HG03066 (cell line): ENCODE results near the gene RCHY1.
"Not testable (repeated sequence)": the region's sequence is repeated elsewhere in the genome, so short reads cannot be mapped to it uniquely, and the experiment has no call there.

Experiments used
- ATAC-seq: cut with Tn5 transposase; IDR thresholded peaks from one replicate; pipeline ENCODE4 v1.9.1; 2021; ENCODE audit warnings: low read depth; ENCODE audit not compliant: unreplicated experiment

The RCHY1 gene

DNA sequence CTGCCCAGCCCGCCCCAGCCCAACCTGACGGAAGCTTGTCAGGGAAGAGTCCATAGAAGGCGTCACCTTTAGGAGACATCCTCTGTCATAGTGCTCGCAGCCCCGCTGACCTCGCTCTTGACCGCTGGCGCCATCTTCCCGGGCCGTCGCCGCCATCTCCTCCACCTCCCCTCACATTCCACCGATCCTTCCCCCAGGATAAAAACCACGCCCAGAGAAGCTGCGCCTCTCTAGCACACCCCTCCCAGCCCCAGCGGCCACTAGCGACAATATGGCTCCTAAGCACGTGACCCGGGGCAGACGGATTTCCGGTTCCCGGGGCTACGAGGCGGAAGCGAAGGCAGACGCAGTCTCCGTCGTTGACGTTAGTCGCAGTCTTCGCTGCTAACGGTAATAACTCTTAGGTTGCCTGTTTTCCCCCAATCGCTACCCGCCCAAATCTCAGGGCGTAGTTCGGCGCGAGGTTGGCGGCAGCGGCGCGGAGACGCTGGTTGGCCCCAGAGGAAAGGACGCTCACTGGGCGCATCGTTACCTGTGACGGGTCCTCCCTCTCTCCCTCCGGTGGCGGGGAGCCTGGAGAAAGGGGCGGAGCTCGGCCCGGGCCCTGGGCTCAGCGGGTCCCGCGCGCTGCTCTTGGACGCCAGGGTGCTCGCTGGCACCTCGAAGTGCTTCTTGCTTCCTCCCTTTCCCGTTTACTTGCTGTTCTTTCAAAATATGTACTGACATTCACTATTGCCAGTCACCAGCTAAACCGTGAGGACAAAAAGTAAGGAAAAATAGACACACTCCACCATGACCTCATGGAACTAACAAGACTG, at the start of gene RCHY1, which contains the start of gene THAP6:
Gene RCHY1, minus strand, starts transcription at position 273 of the 818 bp plus-strand sequence. Its CDS starts 117 bp downstream, at position 156.
Gene THAP6, plus strand, starts transcription at position 343 of the 818 bp plus-strand sequence. CDS start 980 bp downstream, outside the sequence.
- ATAC-seq: peak; percentile 93

DNA sequence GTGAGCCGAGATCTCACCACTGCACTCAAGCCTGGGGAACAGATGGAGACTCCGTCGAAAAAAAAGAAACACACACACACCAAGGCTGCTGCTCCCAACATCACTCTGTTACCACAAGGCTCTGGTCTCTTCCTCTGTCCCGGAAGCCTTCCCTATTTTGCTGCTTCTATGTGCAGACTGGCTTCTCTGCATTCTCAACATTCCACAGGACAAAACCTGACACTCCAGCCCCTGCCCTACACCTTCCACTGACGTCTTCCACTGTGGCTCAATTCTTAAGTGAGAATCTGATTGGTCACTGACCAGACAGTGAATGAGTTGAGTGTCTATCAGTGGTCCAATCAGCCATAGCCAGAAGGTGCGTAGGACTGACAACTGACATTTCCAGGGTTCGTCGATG, 47.6 kb upstream of the RCHY1 start:
- no peak for ATAC-seq

DNA sequence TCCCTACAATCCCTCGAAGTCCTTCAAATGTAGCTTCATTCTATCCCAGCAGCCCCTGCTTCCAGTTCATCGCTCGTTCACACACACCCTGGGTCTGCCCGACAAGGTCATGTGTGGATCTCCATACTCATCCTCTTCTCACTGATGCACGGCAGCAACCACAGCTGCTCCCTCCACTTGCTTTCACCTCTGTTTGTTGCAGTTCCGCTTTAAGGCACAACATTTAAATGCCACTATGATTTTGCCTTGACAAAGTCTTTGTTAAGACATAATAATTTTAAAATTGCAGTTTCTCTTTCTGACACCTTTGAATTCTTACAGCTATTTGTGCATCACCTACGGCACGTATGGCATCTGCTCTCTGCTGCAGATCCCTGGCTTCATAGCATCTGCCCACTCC, 43.5 kb upstream of the RCHY1 start:
- no peak for ATAC-seq

DNA sequence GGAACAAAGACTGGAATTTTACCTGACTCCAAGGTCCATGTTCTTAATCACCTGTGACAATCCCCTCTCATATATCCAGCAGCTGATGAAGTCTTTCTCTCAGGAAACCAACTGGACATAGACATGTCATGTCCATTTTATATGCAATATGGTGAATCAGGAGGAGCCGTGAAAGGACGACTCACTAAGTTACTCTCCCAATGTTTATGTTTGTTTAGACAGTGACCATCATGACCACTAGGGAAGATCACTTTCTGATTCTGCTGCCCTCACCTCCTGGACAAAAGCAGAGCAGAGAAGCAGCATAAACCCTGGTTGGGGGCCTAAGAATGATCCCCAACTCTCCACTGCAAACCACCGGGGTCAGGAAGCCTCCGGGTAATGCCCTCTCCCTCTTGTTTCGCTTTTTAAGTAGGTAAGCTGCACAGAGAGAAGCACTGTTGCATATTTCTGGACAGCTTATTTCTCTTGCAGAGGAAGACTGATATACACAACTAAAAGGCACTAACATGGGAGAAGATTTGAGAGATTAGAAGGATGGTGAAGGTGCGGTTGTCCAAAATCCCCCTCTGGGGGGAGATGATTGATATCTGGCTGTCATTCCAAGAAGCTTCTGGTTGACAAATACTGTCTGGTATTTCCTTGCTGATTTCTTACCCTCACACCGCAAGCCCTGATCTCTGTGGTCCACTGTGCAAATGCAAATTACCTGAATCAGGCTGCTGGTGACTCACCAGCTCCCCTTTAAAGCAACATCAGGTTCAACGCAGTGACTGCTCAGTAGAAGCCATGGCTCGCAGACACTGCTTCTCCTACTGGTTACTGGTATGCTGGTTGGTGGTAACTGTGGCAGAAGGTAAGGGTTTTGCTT, 41.3 kb upstream of the RCHY1 start, which contains the start of gene ODAPH:
Gene ODAPH, plus strand, starts transcription at position 773 of the 871 bp plus-strand sequence. Its CDS starts 17 bp downstream, at position 790.
- peak; percentile 91 for ATAC-seq

DNA sequence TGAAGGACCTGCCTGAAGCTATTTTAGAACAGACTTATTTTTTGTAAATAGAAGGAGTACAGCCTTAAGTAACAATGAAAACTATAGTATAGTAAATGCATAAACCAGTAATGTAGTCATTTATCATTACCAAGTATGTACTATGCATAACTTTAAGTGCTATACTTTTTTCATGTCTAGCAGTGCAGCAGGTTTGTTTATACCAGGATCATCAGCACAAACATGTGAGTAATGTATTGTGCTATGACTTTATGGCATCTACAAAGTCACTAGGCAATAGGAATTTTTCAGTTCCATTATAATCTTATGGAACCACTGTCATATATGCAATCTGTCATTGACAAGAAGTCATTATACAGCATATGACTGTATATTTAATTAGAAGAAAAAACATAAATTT, 38.2 kb upstream of the RCHY1 start:
- no peak for ATAC-seq

DNA sequence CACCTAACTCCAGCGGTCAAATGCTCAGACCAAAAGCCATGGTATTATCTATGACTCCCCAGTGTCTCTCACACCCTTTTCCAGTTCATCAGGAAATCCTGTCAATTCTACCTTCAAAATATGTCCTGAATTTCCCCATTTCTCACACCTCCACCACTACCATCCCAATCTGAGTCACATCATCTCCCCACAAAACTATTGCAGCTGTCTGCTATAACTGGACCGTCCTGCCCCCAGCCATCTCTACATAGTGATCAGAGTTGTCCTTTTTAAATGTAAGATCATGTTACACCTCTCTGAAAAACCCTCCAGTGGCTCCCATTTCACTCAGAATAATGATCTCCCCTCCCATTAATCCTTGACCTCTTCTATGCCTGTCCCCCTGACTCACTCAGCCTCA, 34.8 kb upstream of the RCHY1 start:
- ATAC-seq: no peak

DNA sequence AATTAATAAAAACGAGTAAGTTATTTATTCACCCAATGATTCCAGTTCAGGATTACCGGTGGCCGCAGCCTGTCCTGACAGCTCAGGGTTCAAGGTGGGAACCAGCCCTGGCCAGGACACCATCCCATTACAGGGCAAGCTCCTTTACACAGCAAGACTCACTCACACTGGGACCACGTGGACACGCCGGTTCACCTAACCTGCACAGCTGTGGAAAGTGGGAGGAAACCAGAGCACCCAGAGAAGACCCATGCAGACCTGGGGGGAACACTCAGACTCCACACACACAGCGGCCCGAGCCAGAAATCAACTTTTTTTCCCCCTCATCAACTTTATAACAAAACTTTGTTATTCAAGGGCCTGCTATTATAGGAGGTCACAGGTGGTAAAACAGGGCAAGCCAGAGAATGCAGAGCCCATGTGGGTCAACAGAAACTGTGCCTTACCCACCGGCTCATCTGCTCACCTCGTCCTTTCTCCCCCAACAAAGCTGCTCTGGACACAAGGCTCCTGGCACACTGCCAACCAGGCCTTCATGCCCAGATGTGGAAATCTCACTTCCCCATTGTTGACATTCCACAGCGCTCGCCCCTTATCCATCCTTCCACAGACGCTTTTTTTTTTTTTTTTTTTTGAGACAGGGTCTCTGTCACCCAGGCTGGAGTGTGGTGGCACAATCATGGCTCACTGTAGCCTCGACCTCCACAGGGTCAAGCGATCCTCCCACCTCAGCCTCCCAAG, 33.6 kb upstream of the RCHY1 start:
- ATAC-seq: no peak

DNA sequence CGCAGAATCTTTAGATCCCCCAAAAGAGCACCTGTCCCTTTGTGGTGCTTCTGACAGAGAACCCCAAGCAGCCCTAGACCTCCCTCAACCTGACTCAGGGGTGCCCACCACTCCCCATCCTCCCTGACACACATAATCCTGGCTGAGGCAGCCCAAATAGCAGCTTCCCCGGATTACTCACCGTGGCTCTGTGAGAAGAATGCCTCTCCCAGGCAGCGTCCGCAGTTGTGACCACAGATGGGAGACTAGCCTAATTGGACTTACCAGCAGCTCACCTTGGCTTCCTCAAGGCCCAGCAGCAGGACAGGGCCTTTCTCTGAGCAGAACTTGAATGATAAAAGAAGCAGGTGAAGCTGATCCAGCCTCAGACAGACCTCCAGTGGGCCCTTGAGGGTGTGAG, 31.3 kb upstream of the RCHY1 start:
- no peak for ATAC-seq

DNA sequence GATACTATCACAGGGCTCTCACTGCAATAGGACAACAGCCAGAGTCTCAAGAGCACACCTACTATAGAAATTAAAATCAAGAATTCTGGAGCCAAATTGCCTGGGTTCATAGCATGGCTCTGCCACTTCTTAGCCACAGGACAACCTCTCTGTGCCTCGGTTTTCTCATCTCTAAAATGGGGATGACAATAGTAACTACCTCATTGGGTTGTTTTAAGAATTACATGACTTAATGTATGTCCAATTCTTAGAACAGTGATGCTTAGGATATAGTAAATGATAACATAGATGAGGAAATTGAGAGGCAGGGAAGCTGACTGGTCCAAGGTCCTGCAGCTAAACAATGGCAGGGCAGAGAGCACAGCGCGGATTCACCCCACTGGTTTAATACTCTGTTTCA, 30.7 kb upstream of the RCHY1 start:
- ATAC-seq: no peak

DNA sequence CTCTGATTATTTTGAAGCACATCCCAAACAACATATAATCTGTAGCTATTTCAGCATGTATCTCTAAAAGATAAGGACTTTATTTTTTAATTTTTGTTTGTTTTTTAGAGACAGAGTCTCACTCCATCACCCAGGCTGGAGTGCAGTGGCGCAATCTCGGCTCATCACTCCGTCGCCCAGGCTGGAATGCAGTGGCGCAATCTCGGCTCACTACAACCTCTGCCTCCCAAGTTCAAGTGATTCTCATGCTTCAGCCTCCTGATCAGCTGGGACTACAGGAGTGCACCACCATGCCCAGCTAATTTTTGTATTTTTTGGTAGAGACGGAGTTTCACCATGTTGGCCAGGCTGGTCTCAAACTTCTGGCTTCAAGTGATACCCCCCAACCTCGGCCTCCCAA, 30.0 kb upstream of the RCHY1 start:
- ATAC-seq: not testable (repeated sequence)

DNA sequence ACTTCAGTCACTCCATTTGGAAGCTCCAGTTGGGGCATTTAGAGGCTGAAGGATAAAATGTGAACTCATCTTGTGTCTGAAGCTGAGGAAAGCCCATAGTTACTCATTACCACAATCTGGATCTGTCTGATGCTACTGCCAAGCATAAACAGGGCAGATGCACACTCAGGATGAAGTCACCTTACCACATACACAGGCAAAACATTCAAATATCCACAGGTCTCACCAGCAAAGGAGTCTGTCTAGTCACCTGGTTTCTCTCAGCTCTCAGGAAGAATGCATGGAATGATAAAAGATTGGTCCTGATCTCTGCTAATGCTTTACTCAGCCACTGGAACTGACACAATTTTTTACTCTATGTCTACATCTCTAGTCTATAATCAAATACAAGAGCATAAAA, 28.6 kb upstream of the RCHY1 start:
- ATAC-seq: no peak

DNA sequence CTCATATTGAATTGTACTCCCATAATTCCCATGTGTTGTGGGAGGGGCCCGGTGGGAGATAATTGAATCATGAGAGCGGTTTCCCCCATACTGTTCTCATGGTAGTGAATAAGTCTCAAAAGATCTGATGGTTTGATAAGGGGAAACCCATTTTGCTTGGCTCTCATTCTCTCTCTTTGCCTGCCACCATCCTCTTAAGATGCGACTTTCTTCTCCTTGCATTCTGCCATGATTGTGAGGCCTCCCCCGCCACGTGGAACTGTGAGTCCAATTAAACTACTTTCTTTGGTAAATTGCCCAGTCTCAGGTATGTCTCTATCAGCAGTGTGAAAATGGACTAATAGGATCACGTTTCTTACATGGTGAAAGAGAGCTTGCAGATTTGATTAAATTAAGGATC, 23.1 kb upstream of the RCHY1 start:
- not testable (repeated sequence) for ATAC-seq

DNA sequence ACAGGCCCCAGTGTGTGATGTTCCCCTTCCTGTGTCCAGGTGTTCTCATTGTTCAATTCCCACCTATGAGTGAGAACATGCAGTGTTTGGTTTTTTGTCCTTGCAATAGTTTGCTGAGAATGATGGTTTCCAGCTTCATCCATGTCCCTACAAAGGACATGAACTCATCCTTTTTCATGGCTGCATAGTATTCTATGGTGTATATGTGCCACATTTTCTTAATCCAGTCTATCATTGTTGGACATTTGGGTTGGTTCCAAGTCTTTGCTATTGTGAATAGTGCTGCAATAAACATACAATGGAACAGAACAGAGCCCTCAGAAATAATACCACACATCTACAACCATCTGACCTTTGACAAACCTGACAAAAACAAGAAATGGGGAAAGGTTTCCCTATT, 19.7 kb upstream of the RCHY1 start:
- not testable (repeated sequence) for ATAC-seq

DNA sequence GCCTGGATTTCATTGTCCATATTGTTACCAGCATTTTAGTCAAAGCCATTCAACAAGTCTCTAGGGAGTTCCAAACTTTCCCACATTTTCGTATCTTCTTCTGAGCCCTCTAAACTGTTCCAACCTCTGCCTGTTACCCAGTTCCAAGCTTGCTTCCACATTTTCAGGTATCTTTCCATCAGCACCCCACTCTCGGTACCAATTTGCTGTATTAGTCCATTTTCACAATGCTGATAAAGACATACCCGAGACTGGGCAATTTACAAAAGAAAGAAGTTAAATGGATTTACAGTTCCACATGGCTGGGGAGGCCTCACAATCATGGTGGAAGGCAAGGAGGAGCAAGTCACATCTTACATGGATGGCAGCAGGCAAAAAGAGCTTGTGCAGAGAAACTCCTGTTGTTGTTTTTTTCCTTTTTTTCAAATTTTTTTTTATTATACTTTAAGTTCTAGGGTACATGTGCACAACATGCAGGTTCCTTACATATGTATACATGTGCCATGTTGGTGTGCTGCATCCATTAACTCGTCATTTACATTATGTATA, 19.2 kb upstream of the RCHY1 start:
- not testable (repeated sequence) for ATAC-seq

DNA sequence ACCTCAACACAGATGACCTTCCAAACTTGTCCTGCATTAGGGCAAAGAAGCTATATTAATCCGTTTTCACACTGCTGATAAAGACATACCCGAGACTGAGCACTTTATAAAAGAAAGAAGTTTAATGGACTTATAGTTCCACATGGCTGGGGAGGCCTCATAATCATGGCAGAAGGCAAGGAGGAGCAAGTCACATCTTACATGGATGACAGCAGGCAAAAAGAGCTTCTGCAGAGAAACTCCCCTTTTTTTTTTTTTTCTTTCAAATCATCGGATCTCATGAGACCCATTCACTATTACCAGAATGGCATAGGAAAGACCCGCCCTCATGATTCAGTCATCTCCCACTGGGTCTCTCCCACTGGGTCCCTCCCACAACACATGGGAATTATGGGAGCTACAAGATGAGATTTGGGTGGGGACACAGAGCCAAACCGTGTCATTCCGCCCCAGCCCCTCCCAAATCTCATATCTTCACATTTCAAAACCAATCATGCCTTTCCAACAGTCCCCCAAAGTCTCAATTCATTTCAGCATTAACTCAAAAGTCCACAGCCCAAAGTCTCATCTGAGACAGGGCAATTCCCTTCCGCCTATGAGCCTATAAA, 17.4 kb upstream of the RCHY1 start:
- ATAC-seq: not testable (repeated sequence)

DNA sequence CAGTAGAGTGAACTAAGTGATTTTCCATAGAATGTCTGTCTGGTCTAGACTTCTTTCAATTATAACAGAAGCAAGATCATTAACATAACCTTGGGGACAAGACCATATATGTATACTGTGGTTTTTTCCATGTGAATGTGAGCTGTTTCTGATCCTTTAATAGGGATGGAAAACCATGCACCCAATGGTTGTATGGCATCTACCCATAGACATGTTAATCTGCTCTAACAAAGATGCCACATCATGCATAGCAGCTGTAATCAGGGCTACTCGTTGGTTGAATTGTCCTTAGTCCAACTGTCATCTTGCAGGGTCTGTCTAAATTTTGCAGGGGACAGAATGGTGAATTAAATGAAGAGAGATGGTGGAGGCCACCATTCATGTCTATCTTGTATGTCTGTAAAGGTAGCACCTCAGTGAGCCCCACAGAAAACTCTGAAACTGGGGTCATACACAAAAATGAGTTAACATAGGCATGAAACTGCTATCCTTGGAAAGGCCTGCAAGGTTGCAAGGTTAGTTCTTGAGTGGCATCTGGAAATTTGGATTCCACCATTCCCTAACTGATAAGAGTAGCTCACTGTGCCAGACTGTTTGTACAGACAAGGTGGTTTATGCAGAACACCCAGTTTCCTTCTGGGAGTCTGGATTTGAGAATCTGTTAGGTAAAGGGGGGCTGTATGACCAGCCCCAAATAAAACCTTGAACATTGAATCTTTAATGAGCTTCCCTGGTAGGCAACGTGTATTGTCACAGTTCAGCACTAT, 16.5 kb upstream of the RCHY1 start:
- ATAC-seq: no peak

DNA sequence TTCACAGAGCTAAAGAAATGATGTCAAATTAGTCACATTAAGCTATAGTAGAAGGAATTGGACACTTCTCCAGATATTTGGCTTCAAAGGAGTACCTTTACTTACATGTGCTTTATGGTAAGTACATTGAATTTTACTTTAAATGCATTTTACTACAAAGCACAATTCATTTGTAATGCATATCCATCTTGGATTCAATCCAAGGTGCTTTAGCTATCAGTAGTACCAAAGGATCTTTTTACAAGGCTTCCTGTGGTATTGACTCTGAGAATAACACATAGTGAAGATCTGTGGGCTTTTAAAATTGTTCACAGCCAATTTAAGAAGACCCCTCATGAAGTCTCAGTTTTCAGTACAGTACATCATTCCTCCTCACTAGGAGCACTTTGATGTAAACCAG, 13.3 kb upstream of the RCHY1 start:
- ATAC-seq: no peak

DNA sequence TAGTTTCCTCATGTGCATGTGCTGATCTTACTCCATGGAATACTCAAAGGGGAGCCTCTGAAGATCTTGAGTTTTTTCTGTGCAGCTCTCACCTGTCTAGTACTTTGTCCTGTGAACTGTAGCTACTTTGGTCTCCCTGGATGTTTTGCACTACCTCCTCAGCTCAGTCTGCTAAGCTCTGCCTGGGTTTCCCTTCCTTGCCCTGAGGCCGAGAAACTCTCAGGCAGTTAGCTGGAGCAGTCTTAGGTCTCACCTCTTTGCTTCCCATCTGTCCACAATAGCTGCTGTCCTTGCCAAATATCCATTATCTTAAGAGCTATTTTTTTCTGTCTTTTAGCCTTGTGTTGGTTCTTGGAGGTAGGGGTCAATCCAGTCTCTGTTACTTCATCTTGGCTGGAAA, 11.7 kb upstream of the RCHY1 start:
- no peak for ATAC-seq

DNA sequence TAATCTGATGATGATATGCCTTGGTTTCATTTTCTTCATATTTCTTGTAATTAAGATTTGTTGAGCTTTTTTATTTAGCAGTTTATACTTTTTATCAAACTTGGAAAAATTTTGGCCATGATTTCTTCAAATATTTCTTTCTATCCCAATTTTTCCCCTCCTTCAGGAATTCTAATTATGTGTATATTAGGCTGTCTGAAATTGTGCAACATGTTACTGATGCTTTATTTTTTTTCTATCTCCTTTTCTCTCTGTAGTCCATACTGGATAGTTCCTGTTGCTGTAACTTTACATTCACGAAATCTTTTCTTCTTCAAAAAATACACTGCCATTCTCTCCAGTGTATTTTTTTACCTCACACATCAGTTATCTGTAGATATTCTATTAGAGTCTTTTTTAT, 10.9 kb upstream of the RCHY1 start:
- ATAC-seq: no peak
